Upper lobe of left lung (tissue), 6 donors: ENCODE data around the gene MEG3. TPM values are rescaled to one million over a fixed set of nuclear protein-coding genes. Genes with fewer than 3 reads are reported as not detected.

ENCODE experiments used
- ATAC-seq, 2 donors: fragments of 200-7000 bp; cut with Tn5 transposase; one replicate each; pipeline ENCODE4 v1.9.1; 2022; ENCODE audit warnings: mild to moderate bottlenecking in 2 of 2, moderate library complexity in 2 of 2; ENCODE audit not compliant: low FRiP score in 2 of 2
- DNase-seq, 2 donors: peaks; one replicate each; pipeline ENCODE4 v3.0.0-alpha.2; 2019 to 2020
- H3K27ac ChIP-seq, 4 donors: fragments of 200-600 bp; sonication (generic); one replicate each; pipeline ENCODE4 v1.5.1; 2016 to 2019
- H3K27me3 ChIP-seq, 4 donors: fragments of 200-600 bp; sonication (generic); one replicate each; pipeline ENCODE4 v1.5.1; 2017 to 2019
- H3K36me3 ChIP-seq, 4 donors: fragments of 200-600 bp; sonication (generic); one replicate each; pipeline ENCODE4 v1.5.1; 2016 to 2019
- H3K4me1 ChIP-seq, 4 donors: fragments of 200-600 bp; sonication (generic); one replicate each; pipeline ENCODE4 v1.5.1; 2018 to 2019
- H3K4me3 ChIP-seq, 4 donors: fragments of 200-600 bp; sonication (generic); one replicate each; pipeline ENCODE4 v1.5.1; 2017 to 2019; ENCODE audit warnings: mild to moderate bottlenecking in 2 of 4, moderate library complexity in 1 of 4
- H3K9me3 ChIP-seq, 4 donors: fragments of 200-600 bp; sonication (generic); one replicate each; pipeline ENCODE4 v1.5.1; 2018 to 2019
- CTCF ChIP-seq, 6 experiments: fragments of 450-650 bp in 4 of 6; fragments of 200-600 bp in 2 of 6; sonication (generic) in 2 of 6; IDR thresholded peaks; one replicate each; pipeline ENCODE4 v1.5.1; 2016 to 2019; ENCODE audit warnings: antibody characterized with exemption in 6 of 6
- EP300 ChIP-seq, 4 donors: sonication (generic); formaldehyde crosslinking; IDR thresholded peaks; one replicate each; pipeline ENCODE4 v1.5.1; 2017; ENCODE audit warnings: antibody characterized with exemption in 4 of 4, control low read depth in 2 of 4
- POLR2A ChIP-seq, 4 donors: fragments of 450-650 bp; IDR thresholded peaks; one replicate each; pipeline ENCODE4 v1.5.1; 2016 to 2017; ENCODE audit warnings: antibody characterized with exemption in 4 of 4, mild to moderate bottlenecking in 2 of 4
- POLR2AphosphoS5 ChIP-seq, 2 donors: sonication (generic); formaldehyde crosslinking; IDR thresholded peaks; one replicate each; pipeline ENCODE4 v1.5.1; 2017; ENCODE audit warnings: antibody characterized with exemption in 2 of 2
- WGBS, 2 donors: methylation state at CpG; one replicate each; pipeline ENCODE4 v1.1.5; 2017 to 2018; 5-methylcytosine and 5-hydroxymethylcytosine counted together
- total RNA-seq, 6 donors: library from RNA; depleted of rRNA in 4 of 6; stranded (reverse); fragments of >200 nt in 4 of 6; gene quantifications; one replicate each; pipeline versions ENCODE4 v1.1.0 to v1.2.1, GENCODE V29; 2016 to 2021
- donor health status: DM: no; HTN: no; CAD: no; lungs with moderate emphysema.
- donor health status: DM: no; HTN: yes; CAD: no; lungs with severe emphysema.

Gene MEG3
- total RNA-seq, 6 donors from 2014 or later: 3.9 to 39.8 (median 17.5) TPM

- H3K4me1 ChIP-seq: no peaks in the 10 kb centered on the region
- no peaks in the 10 kb centered on the region for H3K9me3 ChIP-seq
- no peaks in the 10 kb centered on the region for H3K27me3 ChIP-seq
- TF ChIP-seq POLR2A (IDR thresholded peaks at IDR 0.05) (no peak), CTCF (IDR thresholded peaks at IDR 0.05) (no peak), POLR2AphosphoS5 (IDR thresholded peaks at IDR 0.05) (no peak), EP300 (IDR thresholded peaks at IDR 0.05) (no peak)
- ATAC-seq (no peak), DNase-seq (no peak)
- WGBS, 2 donors: 87 to 89% methylated on average over 4 of the region's 4 CpGs
- H3K27ac ChIP-seq: no peak overlapping the region
- H3K36me3 ChIP-seq: no peaks in the 10 kb centered on the region
- H3K4me3 ChIP-seq: no peak overlapping the region
Observed at GRCh38 chr14:100844082-100844408, 18.1 kb downstream of the MEG3 start.

GRCh38 chr14:100844421-100844820 lies 18.5 kb downstream of the MEG3 start:
- ATAC-seq (no peak), DNase-seq (no peak)
- Histone ChIP-seq H3K4me1 (no peaks in the 10 kb centered on the region), H3K9me3 (no peaks in the 10 kb centered on the region), H3K36me3 (no peaks in the 10 kb centered on the region), H3K27me3 (no peaks in the 10 kb centered on the region), H3K4me3 (no peak overlapping the region), H3K27ac (no peak overlapping the region)
- TF ChIP-seq POLR2AphosphoS5 (IDR thresholded peaks at IDR 0.05) (no peak), EP300 (IDR thresholded peaks at IDR 0.05) (no peak), CTCF (IDR thresholded peaks at IDR 0.05) (no peak), POLR2A (IDR thresholded peaks at IDR 0.05) (no peak)
- WGBS, 2 donors: 80 to 86% methylated on average over 9 of the region's 9 CpGs

- no peak overlapping the region for H3K27ac ChIP-seq
- H3K9me3 ChIP-seq: no peaks in the 10 kb centered on the region
- no peaks in the 10 kb centered on the region for H3K4me1 ChIP-seq
- no peak overlapping the region for H3K4me3 ChIP-seq
- ATAC-seq (no peak), DNase-seq (peak in 1 of 2 donors; percentile 32)
- H3K27me3 ChIP-seq: no peaks in the 10 kb centered on the region
- no peak for TF ChIP-seq POLR2AphosphoS5 (IDR thresholded peaks at IDR 0.05)
- no peak for TF ChIP-seq EP300 (IDR thresholded peaks at IDR 0.05)
- TF ChIP-seq POLR2A (IDR thresholded peaks at IDR 0.05): no peak
- no peak for TF ChIP-seq CTCF (IDR thresholded peaks at IDR 0.05)
- 90 to 95% methylated on average over 12 to 13 of the region's 13 CpGs for WGBS, 2 donors
- no peaks in the 10 kb centered on the region for H3K36me3 ChIP-seq
Observed at GRCh38 chr14:100844846-100845245, 18.9 kb downstream of the MEG3 start.

GRCh38 chr14:100845341-100845740 lies 19.4 kb downstream of the MEG3 start:
- DNase-seq (peak in 1 of 2 donors; percentile 53), ATAC-seq (no peak)
- WGBS, 2 donors: 88 to 97% methylated on average over 3 to 17 of the region's 17 CpGs
- H3K27me3 ChIP-seq: no peaks in the 10 kb centered on the region
- no peaks in the 10 kb centered on the region for H3K9me3 ChIP-seq
- no peaks in the 10 kb centered on the region for H3K36me3 ChIP-seq
- H3K4me1 ChIP-seq: no peaks in the 10 kb centered on the region
- no peak for TF ChIP-seq POLR2AphosphoS5 (IDR thresholded peaks at IDR 0.05)
- H3K4me3 ChIP-seq: no peak overlapping the region
- H3K27ac ChIP-seq: no peak overlapping the region

GRCh38 chr14:100846309-100846859 lies 20.5 kb downstream of the MEG3 start:
- DNase-seq (no peak), ATAC-seq (no peak)
- TF ChIP-seq POLR2AphosphoS5 (IDR thresholded peaks at IDR 0.05) (no peak), CTCF (IDR thresholded peaks at IDR 0.05) (no peak), EP300 (IDR thresholded peaks at IDR 0.05) (no peak), POLR2A (IDR thresholded peaks at IDR 0.05) (no peak)
- Histone ChIP-seq H3K4me1 (no peaks in the 10 kb centered on the region), H3K27me3 (no peaks in the 10 kb centered on the region), H3K36me3 (no peaks in the 10 kb centered on the region), H3K27ac (no peak overlapping the region), H3K9me3 (no peaks in the 10 kb centered on the region), H3K4me3 (no peak overlapping the region)
- WGBS, 2 donors: 92 to 95% methylated on average over 8 of the region's 8 CpGs
